SK-N-SH treated with all-trans-retinoic acid at 6 μM for 48 hours (cell line): Measurements from ENCODE around the gene HADHA.

Experiments
- ARNTL ChIP-seq: fragments of 450-650 bp; formaldehyde crosslinking; IDR thresholded peaks from 2 replicates; pipeline ENCODE4 v1.5.0; 2020; ENCODE audit warnings: low read depth, mild to moderate bottlenecking, moderate library complexity, borderline replicate concordance
- BACH2 ChIP-seq: fragments of 250-450 bp; sonication (Bioruptor Pico); IDR thresholded peaks from 2 replicates; pipeline ENCODE4 v1.9.0; 2021; ENCODE audit warnings: mild to moderate bottlenecking, borderline replicate concordance
- CSDC2 ChIP-seq: fragments of 250-450 bp; sonication (Bioruptor Pico); IDR thresholded peaks from 2 replicates; pipeline ENCODE4 v1.5.0; 2020; ENCODE audit warnings: mild to moderate bottlenecking, moderate library complexity
- ISL1 ChIP-seq: fragments of 250-450 bp; sonication (Bioruptor Pico); IDR thresholded peaks from 2 replicates; pipeline ENCODE4 v2.1.2; 2022; ENCODE audit warnings: mild to moderate bottlenecking, moderate library complexity
- OSR1 ChIP-seq: fragments of 250-450 bp; sonication (Bioruptor Pico); IDR thresholded peaks from 2 replicates; pipeline ENCODE4 v1.8.0; 2022; ENCODE audit warnings: moderate library complexity, mild to moderate bottlenecking, inconsistent platforms
- PPARA ChIP-seq: fragments of 250-450 bp; sonication (Bioruptor Pico); IDR thresholded peaks from 2 replicates; pipeline ENCODE4 v1.5.0; 2020; ENCODE audit warnings: mild to moderate bottlenecking, borderline replicate concordance
- RARB ChIP-seq: fragments of 250-450 bp; sonication (Bioruptor Pico); IDR thresholded peaks from 2 replicates; pipeline ENCODE4 v1.8.0; 2021; ENCODE audit warnings: mild to moderate bottlenecking, moderate library complexity
- SNAI2 ChIP-seq: fragments of 250-450 bp; sonication (Bioruptor Pico); IDR thresholded peaks from 2 replicates; pipeline ENCODE4 v1.5.0; 2020; ENCODE audit warnings: mild to moderate bottlenecking, moderate library complexity
- TCF4 ChIP-seq: fragments of 250-450 bp; sonication (Bioruptor Pico); IDR thresholded peaks from 2 replicates; pipeline ENCODE4 v1.8.0; 2021; ENCODE audit warnings: mild to moderate bottlenecking, moderate library complexity, borderline replicate concordance
- ZFP3 ChIP-seq: fragments of 250-450 bp; sonication (Bioruptor Pico); IDR thresholded peaks from 2 replicates; pipeline ENCODE4 v1.5.0; 2020; ENCODE audit warnings: mild to moderate bottlenecking, moderate library complexity
- ZFP30 ChIP-seq: fragments of 450-650 bp; formaldehyde crosslinking; IDR thresholded peaks from 2 replicates; pipeline ENCODE4 v1.5.0; 2022; ENCODE audit warnings: mild to moderate bottlenecking, moderate library complexity
- ZNF8 ChIP-seq: fragments of 450-650 bp; formaldehyde crosslinking; IDR thresholded peaks from 2 replicates; pipeline ENCODE4 v1.5.0; 2020; ENCODE audit warnings: mild to moderate bottlenecking, moderate library complexity
- TF ChIP-seq, protein P1 (sequence below): fragments of 250-450 bp; sonication (Bioruptor Pico); IDR thresholded peaks from 2 replicates; pipeline ENCODE4 v1.8.0; 2020; ENCODE audit warnings: mild to moderate bottlenecking, moderate library complexity, borderline replicate concordance

DNA sequence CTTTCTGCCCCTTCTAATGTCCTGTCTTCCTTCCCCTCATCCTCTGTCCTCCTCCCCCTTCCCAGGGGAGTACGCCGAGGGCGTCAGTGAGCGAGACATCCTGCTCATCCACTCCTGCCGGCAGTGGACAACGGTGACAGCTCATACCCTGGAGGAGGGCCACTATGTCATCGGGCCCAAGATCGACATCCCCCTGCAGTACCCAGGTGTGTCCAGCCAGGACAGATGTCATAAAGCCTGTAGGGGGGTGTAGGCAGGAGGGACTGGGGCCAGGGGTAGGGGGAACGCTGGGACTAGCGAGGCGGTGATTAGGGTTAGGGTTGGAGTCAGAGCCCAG lies 68.2 kb downstream of the HADHA start:
- TF ChIP-seq ISL1 (CRISPR knock-in tag): no peak
- TF ChIP-seq ZNF8 (CRISPR knock-in tag): no peak
- TF ChIP-seq ZFP3 (CRISPR knock-in tag): no peak
- TF ChIP-seq ZFP30 (CRISPR knock-in tag): no peak
- no peak for TF ChIP-seq TCF4 (CRISPR knock-in tag)
- TF ChIP-seq RARB (CRISPR knock-in tag): no peak
- TF ChIP-seq CSDC2 (CRISPR knock-in tag): no peak
- TF ChIP-seq BACH2 (CRISPR knock-in tag): no peak
- TF ChIP-seq, protein P1, sequence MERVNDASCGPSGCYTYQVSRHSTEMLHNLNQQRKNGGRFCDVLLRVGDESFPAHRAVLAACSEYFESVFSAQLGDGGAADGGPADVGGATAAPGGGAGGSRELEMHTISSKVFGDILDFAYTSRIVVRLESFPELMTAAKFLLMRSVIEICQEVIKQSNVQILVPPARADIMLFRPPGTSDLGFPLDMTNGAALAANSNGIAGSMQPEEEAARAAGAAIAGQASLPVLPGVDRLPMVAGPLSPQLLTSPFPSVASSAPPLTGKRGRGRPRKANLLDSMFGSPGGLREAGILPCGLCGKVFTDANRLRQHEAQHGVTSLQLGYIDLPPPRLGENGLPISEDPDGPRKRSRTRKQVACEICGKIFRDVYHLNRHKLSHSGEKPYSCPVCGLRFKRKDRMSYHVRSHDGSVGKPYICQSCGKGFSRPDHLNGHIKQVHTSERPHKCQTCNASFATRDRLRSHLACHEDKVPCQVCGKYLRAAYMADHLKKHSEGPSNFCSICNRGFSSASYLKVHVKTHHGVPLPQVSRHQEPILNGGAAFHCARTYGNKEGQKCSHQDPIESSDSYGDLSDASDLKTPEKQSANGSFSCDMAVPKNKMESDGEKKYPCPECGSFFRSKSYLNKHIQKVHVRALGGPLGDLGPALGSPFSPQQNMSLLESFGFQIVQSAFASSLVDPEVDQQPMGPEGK (CRISPR knock-in tag): no peak
- no peak for TF ChIP-seq PPARA (CRISPR knock-in tag)
- no peak for TF ChIP-seq ARNTL
- no peak for TF ChIP-seq OSR1 (CRISPR knock-in tag)
- no peak for TF ChIP-seq SNAI2 (CRISPR knock-in tag)
